NCI-H1694 treated with DMSO at 0.1 percent for 48 hours (cell line): ENCODE measurements around the gene ZNF384.

Experiments used
- DNase-seq: peaks from one replicate; lab custom pipeline; 2025; lab: John Stamatoyannopoulos, UW

Gene ZNF384

DNA sequence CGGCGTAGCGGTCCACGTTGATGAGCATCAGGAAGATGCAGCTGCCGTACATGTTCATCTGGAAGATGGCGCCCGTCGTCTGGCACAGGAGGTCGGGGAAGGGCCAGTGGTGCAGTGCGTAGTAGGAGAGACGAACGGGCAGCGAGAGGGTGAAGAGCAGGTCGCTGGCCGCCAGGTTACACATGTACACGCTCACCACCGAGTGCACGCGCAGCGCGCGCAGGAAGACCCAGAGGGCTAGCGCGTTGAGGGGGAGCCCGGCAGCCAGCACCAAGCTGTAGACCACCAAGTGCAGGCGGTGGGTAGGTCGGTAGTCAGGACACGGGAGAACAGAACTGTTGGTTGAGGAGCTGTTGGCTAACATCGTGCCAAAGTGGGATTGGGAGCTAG lies 68.3 kb downstream of the ZNF384 start:
- DNase-seq: no peak

DNA sequence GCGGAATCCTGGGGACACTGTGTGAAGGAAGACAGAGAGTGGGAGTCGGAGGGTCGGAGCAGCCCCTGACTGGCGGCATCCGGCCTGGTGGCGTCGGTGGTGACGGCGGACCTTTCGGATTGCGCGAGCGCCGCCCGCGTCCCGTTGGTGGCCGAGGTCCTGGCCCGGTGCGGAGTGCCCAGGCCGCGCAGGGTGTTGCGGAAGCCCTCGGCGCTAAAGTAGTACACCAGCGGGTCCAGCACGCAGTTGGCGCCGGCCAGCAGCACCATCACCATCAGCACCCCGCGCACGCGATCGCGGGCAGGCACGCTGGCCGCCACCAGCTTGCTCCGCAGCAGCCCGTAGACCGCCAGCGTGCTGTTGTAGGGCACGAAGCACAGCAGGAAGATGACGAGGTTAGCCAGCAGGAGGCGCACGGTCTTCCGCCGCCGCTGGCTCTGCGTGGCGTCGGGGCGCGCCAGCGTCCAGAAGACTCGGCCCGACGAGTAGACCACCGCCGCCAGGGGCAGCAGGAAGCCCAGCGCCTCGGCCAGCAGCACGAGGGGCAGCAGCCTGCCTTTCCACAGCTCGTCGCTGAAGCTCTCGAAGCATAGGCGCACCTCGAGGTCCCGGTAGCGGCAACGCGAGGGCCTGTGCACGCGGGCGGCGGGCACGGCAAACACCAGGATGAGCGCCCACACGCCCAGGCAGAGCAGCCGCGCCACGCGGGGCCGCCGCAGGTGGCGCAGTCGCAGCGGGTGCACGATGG lies 68.9 kb downstream of the ZNF384 start:
- no peak for DNase-seq

DNA sequence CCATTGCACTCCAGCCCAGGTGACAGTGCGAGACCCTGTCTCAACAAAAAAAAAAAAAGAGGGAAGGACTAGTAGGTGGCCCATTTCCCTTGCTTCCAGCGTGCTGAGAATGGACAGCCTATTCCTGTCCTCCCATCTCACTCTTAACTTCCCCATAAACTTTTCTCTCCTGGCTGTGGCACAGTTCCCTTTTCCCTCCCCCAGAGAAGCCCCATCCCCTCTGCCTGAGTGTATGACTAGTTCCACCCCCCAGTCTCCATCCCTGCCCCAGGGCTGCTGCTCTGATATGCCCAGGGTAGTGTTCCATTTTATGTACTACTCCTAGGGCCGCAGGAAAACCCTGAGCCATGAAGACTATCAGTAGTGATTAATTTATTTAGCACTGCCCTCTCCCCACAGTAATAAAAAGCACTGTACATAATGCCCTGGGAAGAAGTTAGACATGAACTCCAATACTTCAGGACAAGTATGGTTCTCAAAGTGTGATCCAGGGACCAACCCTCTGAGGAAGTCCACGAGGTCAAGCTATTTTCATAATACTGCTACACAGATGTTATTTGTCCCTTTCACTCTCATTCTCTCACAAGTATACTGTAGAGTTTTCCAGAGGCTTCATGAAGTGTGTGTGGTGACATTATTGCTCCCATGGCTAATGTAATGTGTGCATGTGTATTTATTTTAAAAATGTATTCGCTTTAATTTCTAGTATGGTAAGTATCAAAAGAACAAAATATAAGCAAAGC lies 70.5 kb downstream of the ZNF384 start:
- no peak for DNase-seq
